OCI-LY1 (cell line): ENCODE measurements around the gene ZNF487.

Experiments
- H2AFZ ChIP-seq: fragments of 200-600 bp; sonication (generic), shearing (Covaris generic); 2 replicates; pipeline ENCODE4 v1.6.0; 2014; ENCODE audit warnings: antibody characterized with exemption, mild to moderate bottlenecking, low read length
- H3F3A ChIP-seq: fragments of 200-600 bp; sonication (generic), shearing (Covaris generic); 2 replicates; pipeline ENCODE4 v1.6.0; 2014; ENCODE audit warnings: mild to moderate bottlenecking, antibody characterized with exemption, low read length, moderate library complexity; ENCODE audit not compliant: insufficient read depth
- H3K27ac ChIP-seq: fragments of 200-600 bp; sonication (generic); 2 replicates; pipeline ENCODE4 v1.5.1; 2014; ENCODE audit warnings: low read length, mixed run types, mild to moderate bottlenecking, low read depth; ENCODE audit not compliant: poor library complexity, severe bottlenecking
- H3K27me3 ChIP-seq: fragments of 200-600 bp; sonication (generic); 2 replicates; pipeline ENCODE4 v1.6.0; 2014; ENCODE audit warnings: antibody characterized with exemption, mild to moderate bottlenecking, low read length, moderate library complexity; ENCODE audit not compliant: insufficient read depth
- H3K36me3 ChIP-seq: fragments of 200-600 bp; sonication (generic); 2 replicates; pipeline ENCODE4 v1.6.1; 2014; ENCODE audit warnings: mild to moderate bottlenecking, antibody characterized with exemption, low read length, moderate library complexity, mixed read lengths; ENCODE audit not compliant: insufficient read depth
- H3K4me1 ChIP-seq: fragments of 200-600 bp; sonication (generic); 2 replicates; pipeline ENCODE4 v1.5.1; 2014; ENCODE audit warnings: mild to moderate bottlenecking, low read length, moderate library complexity; ENCODE audit not compliant: insufficient read depth, severe bottlenecking
- H3K4me2 ChIP-seq: fragments of 200-600 bp; sonication (generic), shearing (Covaris generic); 2 replicates; pipeline ENCODE4 v1.6.1; 2014; ENCODE audit warnings: low read length
- H3K4me3 ChIP-seq: fragments of 200-600 bp; sonication (generic); 2 replicates; pipeline ENCODE4 v1.5.1; 2014; ENCODE audit warnings: low read length, low read depth, mild to moderate bottlenecking, mixed read lengths; ENCODE audit not compliant: poor library complexity, severe bottlenecking
- H3K79me2 ChIP-seq: fragments of 200-600 bp; shearing (Covaris generic); 2 replicates; pipeline ENCODE4 v1.6.1; 2016; ENCODE audit warnings: mixed run types, low read length, mixed read lengths; ENCODE audit not compliant: insufficient read depth
- H3K9ac ChIP-seq: fragments of 200-600 bp; sonication (generic), shearing (Covaris generic); 2 replicates; pipeline ENCODE4 v1.6.1; 2014; ENCODE audit warnings: mild to moderate bottlenecking, low read length, mixed read lengths
- H3K9me2 ChIP-seq: fragments of 200-600 bp; sonication (generic), shearing (Covaris generic); 2 replicates; pipeline ENCODE4 v1.6.1; 2014; ENCODE audit warnings: low read depth, mild to moderate bottlenecking, low read length, mixed read lengths
- H3K9me3 ChIP-seq: fragments of 200-600 bp; shearing (Covaris generic); 2 replicates; pipeline ENCODE4 v1.6.1; 2014; ENCODE audit warnings: low read length, mixed read lengths
- H4K20me1 ChIP-seq: fragments of 200-600 bp; sonication (generic), shearing (Covaris generic); 2 replicates; pipeline ENCODE4 v1.6.0; 2016; ENCODE audit warnings: mild to moderate bottlenecking, low read length; ENCODE audit not compliant: insufficient read depth
- CTCF ChIP-seq: fragments of 200-600 bp; sonication (generic), shearing (Covaris generic); IDR thresholded peaks from 2 replicates; pipeline ENCODE4 v1.5.1; 2017; ENCODE audit warnings: mild to moderate bottlenecking, antibody characterized with exemption, low read length, moderate library complexity, mixed read lengths
- EZH2 ChIP-seq: fragments of 200-600 bp; sonication (generic), shearing (Covaris generic); IDR thresholded peaks from 2 replicates; pipeline ENCODE4 v1.8.0; 2017; ENCODE audit warnings: borderline replicate concordance, mixed run types, mild to moderate bottlenecking, antibody characterized with exemption, low read length, moderate library complexity, mixed read lengths

Gene ZNF487

GRCh38 chr10:43402176-43402575, 34.7 kb upstream of the ZNF487 start:
- H3K27ac ChIP-seq, result no peak overlapping the region

GRCh38 chr10:43402880-43403452, 33.9 kb upstream of the ZNF487 start:
- no peaks in the 10 kb centered on the region for H3K9me2 ChIP-seq
- no peaks in the 10 kb centered on the region for H3K27me3 ChIP-seq
- no peak overlapping the region for H2AFZ ChIP-seq
- peak overlapping the region; percentile 31 for H3K4me2 ChIP-seq
- H3F3A ChIP-seq, result no peaks in the 10 kb centered on the region; the same call in 1 of the 2 replicates
- H4K20me1 ChIP-seq, result no peaks in the 10 kb centered on the region
- peak overlapping the region; percentile 95 for H3K4me3 ChIP-seq
- peaks cover 98% of the 10 kb centered on the region for H3K79me2 ChIP-seq
- H3K9ac ChIP-seq, result no peak overlapping the region; the same call in 1 of the 2 replicates
- peaks cover 84% of the 10 kb centered on the region for H3K4me1 ChIP-seq
- H3K27ac ChIP-seq, result peak overlapping the region; percentile 8
- peaks cover 73% of the 10 kb centered on the region for H3K36me3 ChIP-seq
- TF ChIP-seq EZH2 (no peak), CTCF (no peak)
- H3K9me3 ChIP-seq, result no peaks in the 10 kb centered on the region

More at GRCh38 chr10:43402176-43402575, 34.7 kb upstream of the ZNF487 start:
- no peak for TF ChIP-seq EZH2
- TF ChIP-seq CTCF, result no peak
- Histone ChIP-seq H2AFZ (no peak overlapping the region), H3K36me3 (peaks cover 69% of the 10 kb centered on the region), H3K4me2 (peak overlapping the region; percentile 31), H3K79me2 (peaks cover 99% of the 10 kb centered on the region), H3F3A (no peaks in the 10 kb centered on the region; the same call in 1 of the 2 replicates), H3K4me3 (peak overlapping the region; percentile 4), H3K9me3 (no peaks in the 10 kb centered on the region), H3K9ac (no peak overlapping the region; the same call in 1 of the 2 replicates), H3K27me3 (no peaks in the 10 kb centered on the region), H3K4me1 (peaks cover 90% of the 10 kb centered on the region), H4K20me1 (no peaks in the 10 kb centered on the region), H3K9me2 (no peaks in the 10 kb centered on the region)

GRCh38 chr10:43403911-43404703, 32.8 kb upstream of the ZNF487 start:
- Histone ChIP-seq H3K9me3 (no peaks in the 10 kb centered on the region), H3K4me3 (peak overlapping the region; percentile 95), H3K79me2 (peaks cover 90% of the 10 kb centered on the region), H2AFZ (no peak overlapping the region), H3K36me3 (peaks cover 65% of the 10 kb centered on the region), H3F3A (no peaks in the 10 kb centered on the region; the same call in 1 of the 2 replicates), H4K20me1 (no peaks in the 10 kb centered on the region), H3K27ac (peak overlapping the region; percentile 15), H3K4me1 (peaks cover 73% of the 10 kb centered on the region), H3K4me2 (peak overlapping the region; percentile 97), H3K27me3 (no peaks in the 10 kb centered on the region), H3K9me2 (no peaks in the 10 kb centered on the region), H3K9ac (peak overlapping the region; percentile 99; the same call in 1 of the 2 replicates)
- TF ChIP-seq CTCF (no peak), EZH2 (no peak)
